Ishikawa (cell line): ENCODE results near the gene ARHGAP26.

Source experiments
- CEBPB ChIP-seq: IDR thresholded peaks from 2 replicates; pipeline ENCODE4 v1.6.1; 2012
- CREB1 ChIP-seq: IDR thresholded peaks from 2 replicates; pipeline ENCODE4 v1.6.1; 2012; ENCODE audit warnings: low read depth
- EP300 ChIP-seq: IDR thresholded peaks from 2 replicates; pipeline ENCODE4 v1.6.1; 2012; ENCODE audit warnings: borderline replicate concordance
- RAD21 ChIP-seq: IDR thresholded peaks from 2 replicates; pipeline ENCODE4 v1.6.1; 2012; ENCODE audit warnings: low read depth
- TAF1 ChIP-seq: IDR thresholded peaks from 2 replicates; pipeline ENCODE4 v1.6.1; 2012; ENCODE audit warnings: low read depth, mild to moderate bottlenecking
- YY1 ChIP-seq: IDR thresholded peaks from 2 replicates; pipeline ENCODE4 v1.6.1; 2012; ENCODE audit warnings: low read depth
- TF ChIP-seq, protein P1 (sequence below): IDR thresholded peaks from 2 replicates; pipeline ENCODE4 v1.6.1; 2012; ENCODE audit warnings: low read depth, mild to moderate bottlenecking
- TF ChIP-seq, protein P2 (sequence below): IDR thresholded peaks from 2 replicates; pipeline ENCODE4 v1.6.1; 2012
- TF ChIP-seq, protein P3 (sequence below): IDR thresholded peaks from 2 replicates; pipeline ENCODE4 v1.6.1; 2012

DNA sequence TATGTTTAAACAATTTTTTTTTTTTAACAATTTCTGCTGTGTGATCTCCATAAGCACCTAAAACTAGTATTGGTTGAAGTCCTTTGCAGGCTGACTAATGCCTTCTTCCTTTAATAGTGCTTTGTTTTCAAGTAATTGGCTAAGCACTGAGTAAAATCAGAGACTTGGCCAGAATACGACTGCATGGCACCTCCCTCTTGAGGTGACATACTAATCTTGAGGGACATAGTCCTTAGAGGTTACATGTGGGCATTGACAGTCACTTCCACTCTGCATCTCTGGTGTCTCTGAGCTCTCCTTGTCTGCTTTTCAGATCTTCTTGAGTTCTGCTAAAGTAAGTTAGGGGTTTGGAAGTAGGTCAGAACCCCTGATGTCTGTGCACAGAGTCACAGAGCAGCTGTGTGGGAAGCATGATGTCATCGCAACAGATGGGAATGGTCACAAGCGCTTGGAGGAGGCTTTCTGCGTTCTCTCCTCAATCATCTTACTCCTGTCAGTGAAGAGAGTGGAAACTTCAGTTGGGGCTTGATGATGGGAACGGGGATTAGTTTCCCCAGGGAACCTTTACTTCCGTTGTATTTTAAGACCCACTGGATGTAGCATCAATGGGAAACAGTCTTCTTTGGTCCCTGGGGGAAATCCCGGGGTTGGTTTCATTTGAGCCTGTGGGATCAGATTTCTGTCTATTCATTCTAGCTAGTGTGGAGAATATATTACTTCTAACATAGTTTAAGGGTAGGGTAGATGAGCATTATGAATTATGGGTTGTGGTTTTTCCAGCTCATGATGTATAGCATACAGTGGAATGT, 136.9 kb downstream of the ARHGAP26 start:
- TF ChIP-seq EP300: no peak
- TF ChIP-seq, protein P1, sequence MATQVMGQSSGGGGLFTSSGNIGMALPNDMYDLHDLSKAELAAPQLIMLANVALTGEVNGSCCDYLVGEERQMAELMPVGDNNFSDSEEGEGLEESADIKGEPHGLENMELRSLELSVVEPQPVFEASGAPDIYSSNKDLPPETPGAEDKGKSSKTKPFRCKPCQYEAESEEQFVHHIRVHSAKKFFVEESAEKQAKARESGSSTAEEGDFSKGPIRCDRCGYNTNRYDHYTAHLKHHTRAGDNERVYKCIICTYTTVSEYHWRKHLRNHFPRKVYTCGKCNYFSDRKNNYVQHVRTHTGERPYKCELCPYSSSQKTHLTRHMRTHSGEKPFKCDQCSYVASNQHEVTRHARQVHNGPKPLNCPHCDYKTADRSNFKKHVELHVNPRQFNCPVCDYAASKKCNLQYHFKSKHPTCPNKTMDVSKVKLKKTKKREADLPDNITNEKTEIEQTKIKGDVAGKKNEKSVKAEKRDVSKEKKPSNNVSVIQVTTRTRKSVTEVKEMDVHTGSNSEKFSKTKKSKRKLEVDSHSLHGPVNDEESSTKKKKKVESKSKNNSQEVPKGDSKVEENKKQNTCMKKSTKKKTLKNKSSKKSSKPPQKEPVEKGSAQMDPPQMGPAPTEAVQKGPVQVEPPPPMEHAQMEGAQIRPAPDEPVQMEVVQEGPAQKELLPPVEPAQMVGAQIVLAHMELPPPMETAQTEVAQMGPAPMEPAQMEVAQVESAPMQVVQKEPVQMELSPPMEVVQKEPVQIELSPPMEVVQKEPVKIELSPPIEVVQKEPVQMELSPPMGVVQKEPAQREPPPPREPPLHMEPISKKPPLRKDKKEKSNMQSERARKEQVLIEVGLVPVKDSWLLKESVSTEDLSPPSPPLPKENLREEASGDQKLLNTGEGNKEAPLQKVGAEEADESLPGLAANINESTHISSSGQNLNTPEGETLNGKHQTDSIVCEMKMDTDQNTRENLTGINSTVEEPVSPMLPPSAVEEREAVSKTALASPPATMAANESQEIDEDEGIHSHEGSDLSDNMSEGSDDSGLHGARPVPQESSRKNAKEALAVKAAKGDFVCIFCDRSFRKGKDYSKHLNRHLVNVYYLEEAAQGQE: no peak
- no peak for TF ChIP-seq CREB1
- TF ChIP-seq, protein P2, sequence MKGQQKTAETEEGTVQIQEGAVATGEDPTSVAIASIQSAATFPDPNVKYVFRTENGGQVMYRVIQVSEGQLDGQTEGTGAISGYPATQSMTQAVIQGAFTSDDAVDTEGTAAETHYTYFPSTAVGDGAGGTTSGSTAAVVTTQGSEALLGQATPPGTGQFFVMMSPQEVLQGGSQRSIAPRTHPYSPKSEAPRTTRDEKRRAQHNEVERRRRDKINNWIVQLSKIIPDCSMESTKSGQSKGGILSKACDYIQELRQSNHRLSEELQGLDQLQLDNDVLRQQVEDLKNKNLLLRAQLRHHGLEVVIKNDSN: no peak
- TF ChIP-seq, protein P3, sequence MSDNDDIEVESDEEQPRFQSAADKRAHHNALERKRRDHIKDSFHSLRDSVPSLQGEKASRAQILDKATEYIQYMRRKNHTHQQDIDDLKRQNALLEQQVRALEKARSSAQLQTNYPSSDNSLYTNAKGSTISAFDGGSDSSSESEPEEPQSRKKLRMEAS: no peak
- TF ChIP-seq YY1: no peak
- TF ChIP-seq CEBPB: no peak
- TF ChIP-seq RAD21: no peak
- TF ChIP-seq TAF1: no peak
